Calu3 (cell line): ENCODE data around the gene HIRA. TPM values are rescaled to one million over a fixed set of nuclear protein-coding genes. Genes with fewer than 3 reads are reported as not detected.

Source experiments
- BruUV-seq: library from RNA; stranded (reverse); fragments of 400-500 nt; replicated peaks from 2 replicates; lab custom pipeline; 2021; lab: Mats Ljungman, UMichigan
- CTCF ChIA-PET: fragments of 300-600 bp; sonication (Branson Sonifier 250); formaldehyde crosslinking; loops from one replicate; lab custom pipeline; 2022; ENCODE audit warnings: antibody characterized with exemption; lab: Charles Lee
- DNase-seq: peaks from one replicate; pipeline ENCODE4 v3.0.0; 2022
- H3K27ac Mint-ChIP-seq: one replicate; pipeline ENCODE4 v1.8.0; 2022; ENCODE audit warnings: mixed read lengths; ENCODE audit not compliant: unreplicated experiment
- H3K27me3 Mint-ChIP-seq: one replicate; pipeline ENCODE4 v1.8.0; 2022; ENCODE audit warnings: mixed read lengths; ENCODE audit not compliant: unreplicated experiment
- H3K36me3 Mint-ChIP-seq: one replicate; pipeline ENCODE4 v1.8.0; 2022; ENCODE audit warnings: mild to moderate bottlenecking, moderate library complexity, mixed read lengths; ENCODE audit not compliant: insufficient read depth, unreplicated experiment
- H3K4me1 Mint-ChIP-seq: one replicate; pipeline ENCODE4 v1.8.0; 2022; ENCODE audit warnings: mild to moderate bottlenecking, low read depth, mixed read lengths; ENCODE audit not compliant: unreplicated experiment
- H3K4me3 Mint-ChIP-seq: one replicate; pipeline ENCODE4 v1.8.0; 2022; ENCODE audit warnings: mild to moderate bottlenecking, low read depth, moderate library complexity, mixed read lengths; ENCODE audit not compliant: unreplicated experiment
- H3K9me3 Mint-ChIP-seq: one replicate; pipeline ENCODE4 v1.8.0; 2022; ENCODE audit warnings: low read depth, mixed read lengths; ENCODE audit not compliant: unreplicated experiment
- intact Hi-C: fragments of 100-400 bp; cut with micrococcal nuclease; formaldehyde crosslinking; loops from one replicate; pipeline ENCODE4 v1.10.0; 2022; ENCODE audit not compliant: unreplicated experiment
- total RNA-seq: library from RNA; stranded (reverse); gene quantifications from 2 replicates; pipeline ENCODE4 v1.2.3, GENCODE V29; 2022
- TF ChIP-seq, protein P1 (sequence below): fragments of 200-600 bp; IDR thresholded peaks from one replicate; pipeline ENCODE4 v1.8.0; 2022; ENCODE audit warnings: antibody characterized with exemption; ENCODE audit not compliant: unreplicated experiment

HIRA gene
- total RNA-seq, 1 experiment from 2014 or later: 36.4 TPM

- no peaks in the 10 kb centered on the region for H3K4me1 Mint-ChIP-seq
- CTCF ChIA-PET: interaction anchor here (0.5 kb wide), 2 partner anchors 165 to 243 kb away, joined by 3 to 4 read pairs; no protein-coding TSS in a partner anchor
- no peaks in the 10 kb centered on the region for H3K27me3 Mint-ChIP-seq
- no peak overlapping the region for H3K4me3 Mint-ChIP-seq
- no peaks in the 10 kb centered on the region for H3K9me3 Mint-ChIP-seq
- DNase-seq: no peak
- H3K36me3 Mint-ChIP-seq: peaks cover 40% of the 10 kb centered on the region
- no peak overlapping the region for H3K27ac Mint-ChIP-seq
- TF ChIP-seq, protein P1, sequence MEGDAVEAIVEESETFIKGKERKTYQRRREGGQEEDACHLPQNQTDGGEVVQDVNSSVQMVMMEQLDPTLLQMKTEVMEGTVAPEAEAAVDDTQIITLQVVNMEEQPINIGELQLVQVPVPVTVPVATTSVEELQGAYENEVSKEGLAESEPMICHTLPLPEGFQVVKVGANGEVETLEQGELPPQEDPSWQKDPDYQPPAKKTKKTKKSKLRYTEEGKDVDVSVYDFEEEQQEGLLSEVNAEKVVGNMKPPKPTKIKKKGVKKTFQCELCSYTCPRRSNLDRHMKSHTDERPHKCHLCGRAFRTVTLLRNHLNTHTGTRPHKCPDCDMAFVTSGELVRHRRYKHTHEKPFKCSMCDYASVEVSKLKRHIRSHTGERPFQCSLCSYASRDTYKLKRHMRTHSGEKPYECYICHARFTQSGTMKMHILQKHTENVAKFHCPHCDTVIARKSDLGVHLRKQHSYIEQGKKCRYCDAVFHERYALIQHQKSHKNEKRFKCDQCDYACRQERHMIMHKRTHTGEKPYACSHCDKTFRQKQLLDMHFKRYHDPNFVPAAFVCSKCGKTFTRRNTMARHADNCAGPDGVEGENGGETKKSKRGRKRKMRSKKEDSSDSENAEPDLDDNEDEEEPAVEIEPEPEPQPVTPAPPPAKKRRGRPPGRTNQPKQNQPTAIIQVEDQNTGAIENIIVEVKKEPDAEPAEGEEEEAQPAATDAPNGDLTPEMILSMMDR: no peak
- BruUV-seq: no TSS peak
- intact Hi-C loops: no loop called here
These were observed 44.5 kb downstream of the HIRA start for GRCh38 chr22:19387038-19387437.

DNA sequence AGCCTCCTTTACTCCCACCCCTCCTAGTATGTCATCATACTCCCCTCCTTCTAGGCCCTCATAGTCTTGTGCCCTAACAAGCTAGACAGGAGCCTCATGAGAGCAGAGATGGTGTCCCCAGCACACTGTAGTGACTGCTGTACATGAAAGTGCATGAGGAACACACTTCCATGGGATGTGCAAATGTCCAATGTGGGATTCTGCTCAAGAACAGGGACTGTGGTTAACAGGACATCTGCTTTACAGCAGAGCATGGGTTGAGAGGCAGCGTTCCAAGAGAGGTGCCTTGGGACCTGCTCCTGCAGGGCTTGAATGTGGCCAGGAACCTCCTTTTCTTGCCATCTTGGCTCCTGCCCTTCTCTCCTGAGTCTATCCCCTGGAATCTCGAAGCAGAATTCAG is 45.3 kb downstream of the HIRA start:
- peaks cover 41% of the 10 kb centered on the region for H3K36me3 Mint-ChIP-seq
- no peaks in the 10 kb centered on the region for H3K4me1 Mint-ChIP-seq
- TF ChIP-seq, protein P1: no peak
- no TSS peak for BruUV-seq
- H3K27me3 Mint-ChIP-seq: no peaks in the 10 kb centered on the region
- no peak for DNase-seq
- H3K27ac Mint-ChIP-seq: no peak overlapping the region
- CTCF ChIA-PET: interaction anchor here (0.5 kb wide), 1 partner anchor 157 kb away, joined by 3 read pairs; no protein-coding TSS in a partner anchor
- intact Hi-C loops: no loop called here
- H3K4me3 Mint-ChIP-seq: no peak overlapping the region
- no peaks in the 10 kb centered on the region for H3K9me3 Mint-ChIP-seq

GRCh38 chr22:19385221-19385906 is 46.2 kb downstream of the HIRA start:
- CTCF ChIA-PET: no interaction called here
- no peak for DNase-seq
- intact Hi-C loops: no loop called here
- Mint-ChIP-seq H3K36me3 (peaks cover 41% of the 10 kb centered on the region), H3K9me3 (no peaks in the 10 kb centered on the region), H3K4me3 (no peak overlapping the region), H3K27ac (no peak overlapping the region), H3K4me1 (no peaks in the 10 kb centered on the region), H3K27me3 (no peaks in the 10 kb centered on the region)
- TF ChIP-seq, protein P1: no peak
- BruUV-seq: no TSS peak

- DNase-seq: no peak
- CTCF ChIA-PET: no interaction called here
- no peaks in the 10 kb centered on the region for H3K9me3 Mint-ChIP-seq
- no peaks in the 10 kb centered on the region for H3K4me1 Mint-ChIP-seq
- BruUV-seq: no TSS peak
- H3K36me3 Mint-ChIP-seq: peaks cover 35% of the 10 kb centered on the region
- intact Hi-C loops: no loop called here
- TF ChIP-seq, protein P1: no peak
- no peaks in the 10 kb centered on the region for H3K27me3 Mint-ChIP-seq
- H3K4me3 Mint-ChIP-seq: no peak overlapping the region
- no peak overlapping the region for H3K27ac Mint-ChIP-seq
These were observed 48.2 kb downstream of the HIRA start for GRCh38 chr22:19383292-19383691.
